Measurements from ENCODE around the gene TMEM171.

Gene TMEM171

DNA sequence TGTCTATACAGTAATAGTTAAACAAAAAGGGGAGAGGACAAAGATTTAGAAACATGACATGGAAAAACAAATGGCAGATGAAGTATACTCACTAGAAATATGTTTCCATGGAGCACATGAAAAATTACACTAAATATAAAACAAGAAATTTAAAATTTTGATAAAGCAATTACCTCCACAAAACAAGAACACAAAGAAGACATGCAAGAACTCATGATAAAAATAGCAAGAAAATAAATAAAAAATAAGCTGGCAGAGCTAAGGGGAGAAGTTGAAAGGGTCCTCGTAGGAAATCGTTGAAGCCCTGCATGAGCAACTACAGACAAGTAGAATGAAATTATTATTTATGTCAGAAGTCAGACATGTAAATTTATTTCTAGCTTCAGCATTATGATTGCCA is 22.6 kb upstream of the TMEM171 start:
- TF ChIP-seq, protein P1, sequence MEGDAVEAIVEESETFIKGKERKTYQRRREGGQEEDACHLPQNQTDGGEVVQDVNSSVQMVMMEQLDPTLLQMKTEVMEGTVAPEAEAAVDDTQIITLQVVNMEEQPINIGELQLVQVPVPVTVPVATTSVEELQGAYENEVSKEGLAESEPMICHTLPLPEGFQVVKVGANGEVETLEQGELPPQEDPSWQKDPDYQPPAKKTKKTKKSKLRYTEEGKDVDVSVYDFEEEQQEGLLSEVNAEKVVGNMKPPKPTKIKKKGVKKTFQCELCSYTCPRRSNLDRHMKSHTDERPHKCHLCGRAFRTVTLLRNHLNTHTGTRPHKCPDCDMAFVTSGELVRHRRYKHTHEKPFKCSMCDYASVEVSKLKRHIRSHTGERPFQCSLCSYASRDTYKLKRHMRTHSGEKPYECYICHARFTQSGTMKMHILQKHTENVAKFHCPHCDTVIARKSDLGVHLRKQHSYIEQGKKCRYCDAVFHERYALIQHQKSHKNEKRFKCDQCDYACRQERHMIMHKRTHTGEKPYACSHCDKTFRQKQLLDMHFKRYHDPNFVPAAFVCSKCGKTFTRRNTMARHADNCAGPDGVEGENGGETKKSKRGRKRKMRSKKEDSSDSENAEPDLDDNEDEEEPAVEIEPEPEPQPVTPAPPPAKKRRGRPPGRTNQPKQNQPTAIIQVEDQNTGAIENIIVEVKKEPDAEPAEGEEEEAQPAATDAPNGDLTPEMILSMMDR (IDR thresholded peaks at IDR 0.05) = no peak

GRCh38 chr5:73100109-73100508 is 20.3 kb upstream of the TMEM171 start:
- TF ChIP-seq, protein P1 (IDR thresholded peaks at IDR 0.05) = no peak

DNA sequence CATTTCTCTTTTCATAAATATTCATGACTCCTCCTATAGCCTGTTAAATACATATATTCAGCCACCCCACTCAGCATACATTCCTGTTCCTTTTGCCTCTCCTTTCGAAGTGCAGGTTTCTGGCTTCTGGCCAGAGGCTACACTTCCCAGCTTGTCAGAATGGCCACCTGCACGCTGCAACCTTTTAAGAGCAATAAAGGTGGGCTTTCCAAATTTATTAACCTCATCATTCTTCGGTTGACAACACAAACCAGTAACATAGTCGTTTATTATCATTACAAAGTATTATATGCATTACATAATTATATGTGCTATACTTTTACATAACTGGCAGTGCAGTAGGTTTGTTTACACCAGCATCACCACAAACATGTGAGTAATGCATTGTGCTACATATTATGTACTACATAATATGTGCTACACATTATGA is 16.5 kb upstream of the TMEM171 start:
- TF ChIP-seq, protein P1 (IDR thresholded peaks at IDR 0.05) = no peak

- TF ChIP-seq, protein P1 (IDR thresholded peaks at IDR 0.05) = no peak
Measured at GRCh38 chr5:73104326-73104725, 16.0 kb upstream of the TMEM171 start.

DNA sequence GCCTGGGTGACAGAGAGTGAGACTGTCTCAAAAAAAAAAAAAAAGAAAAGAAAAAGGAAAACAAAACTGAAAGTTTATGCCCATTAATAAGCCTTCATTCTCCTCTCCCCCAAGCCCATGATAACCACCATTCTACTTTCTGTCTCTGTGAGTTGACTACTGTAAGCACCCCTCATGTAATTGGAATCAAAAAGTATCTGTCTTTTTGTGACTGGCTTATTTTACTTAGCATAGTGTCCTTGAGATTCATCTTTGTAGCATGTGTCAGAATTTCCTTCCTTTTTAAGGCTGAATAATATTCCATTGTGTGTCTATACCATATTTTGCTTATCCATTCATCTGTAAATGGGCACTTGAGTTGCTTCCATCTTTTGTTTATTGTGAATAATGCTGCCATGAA is 14.0 kb upstream of the TMEM171 start:
- TF ChIP-seq, protein P1 (IDR thresholded peaks at IDR 0.05) = no peak

GRCh38 chr5:73110190-73110589 is 10.2 kb upstream of the TMEM171 start:
- TF ChIP-seq, protein P1 (IDR thresholded peaks at IDR 0.05) = no peak

DNA sequence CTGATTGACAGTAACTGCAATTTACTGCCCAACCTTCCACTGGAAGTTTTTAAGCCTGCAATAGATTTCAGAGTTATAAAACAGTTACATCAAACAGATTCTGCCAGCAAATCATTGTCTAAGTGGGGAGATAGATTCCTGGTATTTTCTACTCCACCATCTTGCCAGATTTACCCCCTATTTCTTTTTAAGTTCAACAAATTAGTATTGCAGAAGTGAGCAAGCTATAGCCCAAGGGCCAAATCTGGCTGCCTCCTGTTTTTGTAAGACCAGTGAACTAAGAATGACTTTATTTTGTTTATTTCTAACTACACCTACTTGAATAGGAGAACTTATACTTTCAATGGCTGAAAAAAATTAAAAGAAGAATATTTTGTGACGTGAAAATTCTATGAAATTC is 8.8 kb upstream of the TMEM171 start:
- TF ChIP-seq, protein P1 (IDR thresholded peaks at IDR 0.05) = no peak

- TF ChIP-seq, protein P1 (IDR thresholded peaks at IDR 0.05) = no peak
Measured at GRCh38 chr5:73112359-73112758, 8.0 kb upstream of the TMEM171 start.
